GM12891 (cell line): ENCODE data around the gene PTPRN2.
"Not testable (repeated sequence)": the region's sequence is repeated elsewhere in the genome, so short reads cannot be mapped to it uniquely, and the experiment has no call there.

Experiments used
- DNase-seq: peaks from one replicate; pipeline ENCODE4 v3.0.0; 2011; ENCODE audit warnings: low spot score; ENCODE audit not compliant: insufficient read length
- FAIRE-seq: peaks from 2 replicates; lab custom pipeline; 2011; peaks lifted over from hg19 to GRCh38; lab: Jason Lieb, UNC
- PAX5 ChIP-seq: IDR thresholded peaks from 2 replicates; pipeline ENCODE4 v1.6.1; 2011; ENCODE audit warnings: low read length, moderate library complexity, mild to moderate bottlenecking; ENCODE audit not compliant: insufficient read depth, severe bottlenecking
- POLR2A ChIP-seq: IDR thresholded peaks from 2 replicates; pipeline ENCODE4 v1.6.1; 2011; ENCODE audit warnings: low read depth, low read length, control low read depth
- POLR2AphosphoS5 ChIP-seq: IDR thresholded peaks from 2 replicates; pipeline ENCODE4 v1.6.1; 2011; ENCODE audit warnings: low read depth, low read length, control low read depth
- POU2F2 ChIP-seq: IDR thresholded peaks from 2 replicates; pipeline ENCODE4 v1.6.1; 2011; ENCODE audit warnings: low read depth, mild to moderate bottlenecking, control low read depth, low read length, moderate library complexity
- SPI1 ChIP-seq: IDR thresholded peaks from 2 replicates; pipeline ENCODE4 v1.6.1; 2011; ENCODE audit warnings: low read depth, low read length, control low read depth
- TAF1 ChIP-seq: IDR thresholded peaks from 2 replicates; pipeline ENCODE4 v1.6.1; 2011; ENCODE audit warnings: low read depth, low read length, control low read depth

PTPRN2 gene

DNA sequence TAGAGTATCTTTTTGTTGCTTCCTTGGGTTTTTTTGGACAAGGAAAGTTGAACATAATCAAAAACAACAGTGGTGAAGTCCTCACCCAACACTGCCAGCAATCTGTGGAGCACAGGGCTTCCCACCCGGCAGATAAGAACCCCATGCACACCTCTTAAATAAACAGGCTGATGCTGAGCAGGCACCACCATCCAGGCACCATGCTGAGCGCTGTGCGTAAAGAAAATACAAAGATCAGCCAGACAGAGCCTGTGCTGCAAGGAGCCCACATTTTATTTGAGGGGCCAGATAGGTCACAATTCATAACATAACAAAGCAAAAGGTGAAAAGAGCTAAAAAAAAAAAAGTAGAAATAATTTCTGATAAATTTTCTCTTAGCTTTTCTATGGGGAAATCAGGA lies 231.2 kb downstream of the PTPRN2 start:
- FAIRE-seq: no peak
- TF ChIP-seq TAF1 (no peak), SPI1 (no peak), POLR2AphosphoS5 (no peak), POLR2A (no peak), PAX5 (no peak), POU2F2 (no peak)
- DNase-seq: no peak

DNA sequence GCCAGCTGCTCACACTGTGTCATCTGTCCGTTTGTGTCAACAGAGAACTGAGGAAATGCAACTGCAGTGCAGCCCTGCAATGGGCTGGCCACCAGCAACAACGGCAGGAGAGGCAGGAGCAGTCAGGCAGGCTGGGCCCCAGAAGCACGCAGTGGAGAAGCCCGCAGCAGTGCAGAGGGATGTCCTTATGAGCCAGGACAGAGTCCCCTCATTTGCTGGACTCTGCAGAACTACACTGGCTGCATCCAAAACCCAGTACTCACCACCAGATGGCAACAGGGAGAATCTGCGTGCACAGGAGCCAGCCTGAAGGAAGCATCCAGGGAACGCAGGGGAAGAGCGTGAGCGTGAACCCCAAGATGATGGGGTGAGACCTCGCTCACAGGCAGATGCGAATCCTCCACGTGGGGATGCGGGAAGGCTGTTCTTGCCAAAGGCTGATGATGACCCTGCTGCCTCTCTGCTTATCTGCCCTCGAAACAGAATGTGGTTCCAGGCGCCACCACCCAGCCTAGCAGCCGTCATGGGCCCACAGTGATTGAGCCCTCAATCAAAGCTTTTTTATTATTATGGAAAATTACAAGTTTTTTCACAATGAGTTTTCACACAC lies 232.1 kb downstream of the PTPRN2 start:
- DNase-seq: no peak
- TF ChIP-seq POLR2AphosphoS5 (no peak), POLR2A (no peak)
- no peak for FAIRE-seq

DNA sequence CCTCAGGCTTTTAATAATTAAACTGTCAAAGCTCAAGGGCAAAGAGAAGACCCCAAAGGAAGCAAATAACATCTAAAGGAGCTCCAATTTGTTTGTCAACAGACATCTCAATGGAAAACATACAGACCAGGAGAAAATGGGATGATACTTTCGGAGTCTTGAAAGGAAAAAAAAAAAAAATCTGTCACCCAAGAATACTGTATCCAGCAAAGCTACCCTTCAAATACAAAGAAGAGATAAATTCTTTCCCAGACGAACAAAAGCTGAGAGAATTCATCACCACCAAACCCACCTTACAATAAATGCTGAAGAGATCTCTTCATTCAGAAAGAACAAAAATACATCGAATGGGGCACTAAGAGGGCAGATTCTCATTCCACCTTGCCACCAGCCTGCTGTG lies 232.8 kb downstream of the PTPRN2 start:
- DNase-seq: no peak
- TF ChIP-seq POLR2AphosphoS5 (no peak), PAX5 (no peak), POLR2A (no peak), SPI1 (no peak), POU2F2 (no peak), TAF1 (no peak)
- no peak for FAIRE-seq

DNA sequence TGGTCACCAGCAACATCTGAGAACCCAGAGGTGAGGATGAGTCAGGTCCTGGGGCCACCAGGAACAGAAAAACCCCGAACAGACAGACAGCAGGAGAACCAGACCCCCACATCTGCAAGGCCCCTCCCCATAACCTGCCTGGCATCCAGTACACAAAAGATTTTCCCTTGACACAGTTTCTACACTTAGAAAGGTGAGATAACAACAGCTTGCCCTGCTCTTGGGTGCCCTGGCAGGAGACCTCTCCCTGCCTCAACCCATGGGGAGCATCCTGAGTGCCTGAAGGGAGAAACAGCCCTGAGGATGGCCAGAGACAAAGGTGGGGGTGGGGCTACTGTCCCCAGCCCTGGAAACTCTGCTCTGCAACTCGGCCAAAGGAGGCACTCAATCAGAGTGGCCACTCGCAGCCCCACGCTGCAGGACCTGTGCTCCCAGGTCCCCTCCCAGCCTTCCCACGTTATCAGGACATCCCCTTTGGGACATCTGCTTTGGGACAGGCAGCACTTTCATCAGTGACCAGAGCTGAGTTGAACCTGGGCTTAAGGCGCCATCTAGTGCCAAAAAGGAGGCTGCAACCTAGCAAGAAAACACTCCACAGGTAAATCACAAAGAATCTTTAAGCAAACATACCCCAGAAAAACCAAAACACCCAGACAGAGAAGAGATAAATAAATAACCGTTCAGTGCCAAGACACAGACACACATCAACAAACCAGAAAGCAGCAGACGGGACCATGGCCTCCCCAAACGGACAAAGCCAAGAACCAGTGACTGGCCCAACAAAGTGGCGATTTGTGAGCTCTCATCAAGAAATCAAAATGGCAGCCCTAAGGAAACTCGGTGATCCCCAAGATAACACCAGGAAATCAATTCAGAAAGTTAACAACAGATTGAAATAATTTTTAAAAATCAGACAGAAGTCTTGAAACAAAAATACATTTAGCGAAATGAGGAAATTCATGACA lies 233.7 kb downstream of the PTPRN2 start:
- no peak for DNase-seq
- no peak for FAIRE-seq
- TF ChIP-seq POLR2AphosphoS5 (no peak), POU2F2 (no peak), PAX5 (no peak), POLR2A (no peak), TAF1 (no peak), SPI1 (no peak)

DNA sequence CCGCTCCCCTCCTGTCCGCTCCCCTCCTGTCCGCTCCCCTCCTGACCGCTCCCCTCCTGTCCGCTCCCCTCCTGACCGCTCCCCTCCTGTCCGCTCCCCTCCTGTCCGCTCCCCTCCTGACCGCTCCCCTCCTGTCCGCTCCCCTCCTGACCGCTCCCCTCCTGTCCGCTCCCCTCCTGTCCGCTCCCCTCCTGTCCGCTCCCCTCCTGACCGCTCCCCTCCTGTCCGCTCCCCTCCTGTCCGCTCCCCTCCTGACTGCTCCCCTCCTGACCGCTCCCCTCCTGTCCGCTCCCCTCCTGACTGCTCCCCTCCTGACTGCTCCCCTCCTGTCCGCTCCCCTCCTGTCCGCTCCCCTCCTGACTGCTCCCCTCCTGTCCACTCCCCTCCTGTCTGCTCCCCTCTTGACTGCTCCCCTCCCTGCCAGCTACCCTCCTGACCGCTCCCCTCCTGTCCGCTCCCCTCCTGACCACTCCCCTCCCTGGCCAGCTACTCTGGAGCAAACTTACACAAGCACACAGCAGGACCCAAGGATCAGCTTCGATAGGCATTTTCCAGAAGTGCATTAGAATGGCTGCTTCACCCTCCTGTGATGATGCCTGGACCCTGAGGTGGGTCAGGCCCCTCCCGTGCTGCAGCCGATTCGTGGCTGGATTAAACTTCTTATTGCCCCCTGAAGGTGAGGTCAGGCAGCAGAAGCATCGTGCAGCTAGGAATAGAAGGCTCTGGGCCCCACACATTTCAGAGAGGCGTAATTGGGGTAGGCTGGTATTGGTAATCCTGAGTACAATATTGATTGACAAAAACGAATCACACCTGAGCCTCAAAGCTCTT lies 235.5 kb downstream of the PTPRN2 start:
- DNase-seq, FAIRE-seq: not testable (repeated sequence)

DNA sequence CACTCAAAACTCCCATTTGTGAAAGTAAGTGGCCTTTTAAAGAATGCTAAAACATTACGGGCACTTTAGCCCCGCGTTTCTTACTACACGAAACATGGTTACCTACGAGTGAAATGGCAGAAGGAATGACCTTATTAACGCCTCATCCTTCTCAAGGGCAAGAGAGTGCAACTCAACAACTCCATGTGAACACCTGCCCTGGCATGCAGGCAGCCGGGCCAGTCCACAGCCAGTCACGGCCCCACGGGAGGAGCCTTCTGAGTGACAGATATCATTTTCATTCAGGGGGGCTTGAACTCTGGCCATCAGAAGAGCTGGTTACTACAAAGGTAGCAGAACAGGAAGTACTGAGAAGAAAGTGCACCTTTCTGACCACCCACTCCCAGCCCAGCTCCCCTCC lies 236.1 kb downstream of the PTPRN2 start:
- DNase-seq: no peak
- FAIRE-seq: no peak

DNA sequence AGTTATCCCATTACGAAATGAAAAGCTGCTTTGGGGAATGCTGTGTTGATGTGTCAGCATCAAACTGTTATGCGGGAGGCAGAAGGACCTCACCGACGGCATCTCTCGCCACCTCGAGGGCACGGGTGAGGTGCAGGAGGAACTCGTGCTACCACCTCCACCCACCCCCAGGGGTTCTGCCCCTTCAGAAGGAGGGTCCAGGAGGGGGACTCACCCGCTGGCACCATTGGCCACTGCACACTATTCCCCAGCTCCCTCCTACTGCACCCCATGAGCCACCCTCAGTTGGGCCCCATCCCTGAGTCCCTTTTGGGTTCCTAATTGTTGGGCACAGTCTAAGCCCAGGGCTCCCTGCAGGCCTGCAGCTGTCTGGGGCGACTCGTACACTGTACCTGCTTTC lies 236.6 kb downstream of the PTPRN2 start:
- no peak for FAIRE-seq
- no peak for TF ChIP-seq POLR2A
- no peak for TF ChIP-seq SPI1
- TF ChIP-seq POU2F2: no peak
- TF ChIP-seq PAX5: no peak
- no peak for TF ChIP-seq POLR2AphosphoS5
- TF ChIP-seq TAF1: no peak
- no peak for DNase-seq

More for the DNA sequence above, 236.1 kb downstream of the PTPRN2 start:
- TF ChIP-seq TAF1: no peak
- no peak for TF ChIP-seq POLR2A
- TF ChIP-seq POU2F2: no peak
- no peak for TF ChIP-seq POLR2AphosphoS5
- no peak for TF ChIP-seq SPI1
- TF ChIP-seq PAX5: no peak

DNA sequence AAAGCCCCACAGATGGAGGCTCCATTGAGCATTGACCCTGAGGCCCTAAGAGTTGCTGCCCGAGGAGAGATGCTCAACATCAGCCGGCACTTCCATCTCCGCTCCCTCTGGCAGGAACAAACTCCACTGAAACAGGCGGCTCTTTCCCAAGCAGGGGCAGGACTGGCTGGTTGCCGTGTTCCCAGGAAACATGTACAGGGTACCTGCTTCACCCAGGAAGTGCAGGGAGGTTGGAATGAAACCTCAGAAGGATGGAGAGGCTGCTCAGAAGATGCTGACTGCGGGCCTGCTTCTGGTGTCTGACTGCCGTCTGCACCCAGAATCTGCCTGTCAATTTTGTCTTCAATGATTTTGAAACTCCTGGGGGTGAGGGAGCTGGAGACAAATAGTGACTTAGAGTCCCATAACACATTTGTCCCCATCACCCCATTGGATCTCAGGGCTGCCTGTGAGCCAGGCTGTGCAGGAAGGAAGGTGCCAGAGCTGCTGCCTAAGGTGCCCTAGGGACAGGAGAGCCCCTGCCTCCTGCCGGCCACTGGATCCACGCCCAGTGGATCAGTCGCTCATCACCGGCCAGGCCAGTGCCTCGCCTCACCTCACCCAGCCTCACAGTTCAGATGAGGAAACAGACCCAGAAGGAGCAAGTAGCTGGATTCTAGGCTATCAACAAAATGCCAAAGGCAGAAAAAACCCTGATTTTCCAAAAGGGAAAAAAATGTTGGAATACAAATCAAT lies 237.3 kb downstream of the PTPRN2 start:
- no peak for DNase-seq
- no peak for TF ChIP-seq PAX5
- TF ChIP-seq TAF1: no peak
- TF ChIP-seq POLR2A: no peak
- no peak for TF ChIP-seq SPI1
- TF ChIP-seq POU2F2: no peak
- TF ChIP-seq POLR2AphosphoS5: no peak
- FAIRE-seq: no peak

DNA sequence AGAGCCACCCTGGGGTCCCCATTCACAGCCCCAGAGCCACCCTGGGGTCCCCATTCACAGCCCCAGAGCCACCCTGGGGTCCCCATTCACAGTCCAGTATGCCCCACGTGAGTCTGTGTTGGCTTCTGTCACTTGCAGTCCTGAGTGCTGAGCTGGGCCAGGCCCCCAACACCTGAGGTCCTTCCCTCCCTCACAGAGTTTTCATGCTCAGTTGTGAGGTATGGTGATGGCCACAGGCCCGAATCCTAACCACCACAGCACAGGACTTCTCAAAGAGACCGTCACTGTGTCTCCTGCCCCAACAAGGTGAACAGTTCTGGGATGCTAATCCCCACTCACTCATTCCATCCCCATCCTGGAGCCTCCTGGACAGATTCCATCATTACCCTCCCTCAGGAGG lies 239.2 kb downstream of the PTPRN2 start:
- TF ChIP-seq SPI1: no peak
- no peak for TF ChIP-seq POLR2AphosphoS5
- TF ChIP-seq TAF1: no peak
- no peak for TF ChIP-seq POLR2A
- TF ChIP-seq POU2F2: no peak
- TF ChIP-seq PAX5: no peak
- no peak for DNase-seq
- FAIRE-seq: no peak

DNA sequence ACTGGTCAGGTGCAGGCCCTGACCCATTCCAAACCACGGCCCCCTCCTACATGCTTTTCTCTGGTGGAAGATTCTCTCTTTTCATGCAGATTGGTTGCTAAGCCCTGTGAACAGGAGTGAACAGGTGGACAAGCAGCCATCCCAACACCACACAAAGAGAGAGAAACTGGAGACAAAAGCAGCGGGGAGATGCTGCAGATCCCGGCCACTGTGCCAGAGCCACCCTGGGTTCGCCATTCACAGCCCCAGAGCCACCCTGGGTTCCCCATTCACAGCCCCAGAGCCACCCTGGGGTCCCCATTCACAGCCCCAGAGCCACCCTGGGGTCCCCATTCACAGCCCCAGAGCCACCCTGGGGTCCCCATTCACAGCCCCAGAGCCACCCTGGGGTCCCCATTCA lies 239.6 kb downstream of the PTPRN2 start:
- DNase-seq, FAIRE-seq: not testable (repeated sequence)
